GM10248 (cell line): Measurements from ENCODE around the gene MIR17HG.
A peak's percentile ranks its signal among the peaks of the same experiment; 100 is the strongest.

Source experiments
- CTCF ChIA-PET: fragments of 300-600 bp; sonication (Branson Sonifier 250); formaldehyde crosslinking; extraction: SDS; loops from one replicate; lab custom pipeline; 2021; ENCODE audit warnings: antibody characterized with exemption; lab: Yijun Ruan, JAX
- POLR2A ChIA-PET: fragments of 350-650 bp; sonication (Branson Sonifier 250); formaldehyde crosslinking; extraction: SDS; loops from one replicate; lab custom pipeline; 2020; ENCODE audit warnings: antibody characterized with exemption; lab: Yijun Ruan, JAX
- DNase-seq: peaks from one replicate; pipeline ENCODE4 v3.0.0; 2012; ENCODE audit errors: extremely low spot score
- CTCF ChIP-seq: IDR thresholded peaks from 2 replicates; pipeline ENCODE4 v1.5.1; 2012; ENCODE audit warnings: mild to moderate bottlenecking, low read depth; ENCODE audit errors: extremely low read depth, missing control alignments, control extremely low read depth

MIR17HG gene

GRCh38 chr13:91384896-91385295 lies 37.4 kb downstream of the MIR17HG start:
- DNase-seq = no peak
- CTCF ChIA-PET = interaction anchor here (1.3 to 1.8 kb wide), 2 partner anchors 12 to 23 kb away, joined by 3 to 6 read pairs; no protein-coding TSS in a partner anchor
- no peak for TF ChIP-seq CTCF
- POLR2A ChIA-PET = no interaction called here

- no peak for TF ChIP-seq CTCF
- ChIA-PET POLR2A (no interaction called here), CTCF (interaction anchor here (0.8 to 2.0 kb wide), 6 partner anchors 9 to 76 kb away, joined by 3 to 6 read pairs (median 4); partner anchors contain the start of gene GPC5)
- DNase-seq = no peak
These were observed 41.7 kb downstream of the MIR17HG start for GRCh38 chr13:91389186-91389585.

- ChIA-PET POLR2A (no interaction called here), CTCF (interaction anchor here (3.6 kb wide), 1 partner anchor 11 kb away, joined by 11 read pairs; no protein-coding TSS in a partner anchor)
- TF ChIP-seq CTCF = no peak
- DNase-seq = no peak
These were observed 50.1 kb downstream of the MIR17HG start for GRCh38 chr13:91397595-91397994.

GRCh38 chr13:91398413-91399188 lies 51.1 kb downstream of the MIR17HG start, which contains the start of gene GPC5:
TSS of gene GPC5 (plus strand) at chr13:91398621.
- ChIA-PET CTCF (interaction anchor here (0.6 to 3.6 kb wide), 4 partner anchors 9 to 249 kb away, joined by 3 to 11 read pairs (median 4); no protein-coding TSS in a partner anchor), POLR2A (no interaction called here)
- TF ChIP-seq CTCF = no peak
- peak; percentile 91 for DNase-seq

GRCh38 chr13:91399189-91400062 lies 51.9 kb downstream of the MIR17HG start:
- POLR2A ChIA-PET = no interaction called here
- no peak for DNase-seq
- TF ChIP-seq CTCF = no peak
- CTCF ChIA-PET = interaction anchor here (1.0 to 3.6 kb wide), 4 partner anchors 9 to 40 kb away, joined by 3 to 11 read pairs (median 4); no protein-coding TSS in a partner anchor

- no peak for TF ChIP-seq CTCF
- POLR2A ChIA-PET = no interaction called here
- CTCF ChIA-PET = interaction anchor here (1.0 to 3.6 kb wide), 2 partner anchors 9 to 13 kb away, joined by 3 to 11 read pairs; no protein-coding TSS in a partner anchor
- DNase-seq = no peak
These were observed 52.5 kb downstream of the MIR17HG start for GRCh38 chr13:91400063-91400399.
